HCT116 (cell line): ENCODE data around the gene TMEM63B.

Source experiments
- EZH2phosphoT487 ChIP-seq: fragments of 200-600 bp; IDR thresholded peaks from 2 replicates; pipeline ENCODE4 v1.6.1; 2018; ENCODE audit warnings: antibody characterized with exemption, borderline replicate concordance
- JUND ChIP-seq: IDR thresholded peaks from 2 replicates; pipeline ENCODE4 v1.6.1; 2012
- MAX ChIP-seq: IDR thresholded peaks from 2 replicates; pipeline ENCODE4 v1.6.1; 2012
- SP1 ChIP-seq: IDR thresholded peaks from 2 replicates; pipeline ENCODE4 v1.6.1; 2012; ENCODE audit warnings: low read depth
- TF ChIP-seq, protein P1 (sequence below), 3 experiments: fragments of 200-600 bp in 1 of 3; sonication (generic) in 1 of 3; IDR thresholded peaks in 2 of 3; conservative IDR thresholded peaks in 1 of 3; 2 replicates each; pipeline ENCODE4 v1.5.1; 2012 to 2017; ENCODE audit warnings: low read depth in 2 of 3, low read length in 2 of 3, antibody characterized with exemption in 1 of 3, borderline replicate concordance in 1 of 3, control low read depth in 1 of 3, mild to moderate bottlenecking in 1 of 3, mixed read lengths in 1 of 3, mixed run types in 1 of 3, moderate library complexity in 1 of 3; ENCODE audit not compliant: insufficient read depth in 1 of 3

GRCh38 chr6:44147256-44147655 lies 19.9 kb downstream of the TMEM63B start:
- no peak for TF ChIP-seq MAX
- TF ChIP-seq SP1 = no peak
- TF ChIP-seq, protein P1, sequence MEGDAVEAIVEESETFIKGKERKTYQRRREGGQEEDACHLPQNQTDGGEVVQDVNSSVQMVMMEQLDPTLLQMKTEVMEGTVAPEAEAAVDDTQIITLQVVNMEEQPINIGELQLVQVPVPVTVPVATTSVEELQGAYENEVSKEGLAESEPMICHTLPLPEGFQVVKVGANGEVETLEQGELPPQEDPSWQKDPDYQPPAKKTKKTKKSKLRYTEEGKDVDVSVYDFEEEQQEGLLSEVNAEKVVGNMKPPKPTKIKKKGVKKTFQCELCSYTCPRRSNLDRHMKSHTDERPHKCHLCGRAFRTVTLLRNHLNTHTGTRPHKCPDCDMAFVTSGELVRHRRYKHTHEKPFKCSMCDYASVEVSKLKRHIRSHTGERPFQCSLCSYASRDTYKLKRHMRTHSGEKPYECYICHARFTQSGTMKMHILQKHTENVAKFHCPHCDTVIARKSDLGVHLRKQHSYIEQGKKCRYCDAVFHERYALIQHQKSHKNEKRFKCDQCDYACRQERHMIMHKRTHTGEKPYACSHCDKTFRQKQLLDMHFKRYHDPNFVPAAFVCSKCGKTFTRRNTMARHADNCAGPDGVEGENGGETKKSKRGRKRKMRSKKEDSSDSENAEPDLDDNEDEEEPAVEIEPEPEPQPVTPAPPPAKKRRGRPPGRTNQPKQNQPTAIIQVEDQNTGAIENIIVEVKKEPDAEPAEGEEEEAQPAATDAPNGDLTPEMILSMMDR (IDR thresholded peaks at IDR 0.05 in 2 of 3, conservative IDR thresholded peaks at IDR 0.05 in 1 of 3; ENCODE audit: borderline replicate concordance in 1 of 3, insufficient read depth in 1 of 3, low read depth in 2 of 3, low read length in 2 of 3) = no peak
- no peak for TF ChIP-seq EZH2phosphoT487
- TF ChIP-seq JUND = no peak
